GM23338 (cell line): ENCODE data around the gene FTCD. TPM values are rescaled to one million over a fixed set of nuclear protein-coding genes. Genes with fewer than 3 reads are reported as not detected.

Experiments
- ATAC-seq: fragments of 200-7000 bp; cut with Tn5 transposase; 3 replicates; pipeline ENCODE4 v1.9.1; 2020
- DNase-seq: peaks from one replicate; pipeline ENCODE4 v3.0.0-alpha.2; 2015; ENCODE audit warnings: low spot score
- H2AFZ ChIP-seq: fragments of 200-600 bp; sonication (generic); 2 replicates; pipeline ENCODE4 v1.8.0; 2016; ENCODE audit warnings: antibody characterized with exemption, mild to moderate bottlenecking, moderate library complexity
- H3F3A ChIP-seq: fragments of 200-600 bp; sonication (generic); replicated peaks from 2 replicates; pipeline ENCODE4 v1.8.0; 2017; ENCODE audit warnings: antibody characterized with exemption, mixed run types, low read depth
- H3K27ac ChIP-seq: fragments of 200-600 bp; sonication (generic); 2 replicates; pipeline ENCODE4 v1.6.1; 2016; ENCODE audit warnings: low read depth
- H3K27me3 ChIP-seq: fragments of 200-600 bp; sonication (generic); 2 replicates; pipeline ENCODE4 v1.8.0; 2016; ENCODE audit warnings: mild to moderate bottlenecking, mixed run types, moderate library complexity; ENCODE audit not compliant: insufficient read depth
- H3K36me3 ChIP-seq: fragments of 200-600 bp; sonication (generic); 2 replicates; pipeline ENCODE4 v1.8.0; 2016; ENCODE audit warnings: mild to moderate bottlenecking; ENCODE audit not compliant: insufficient read depth
- H3K4me1 ChIP-seq: fragments of 200-600 bp; sonication (generic); 2 replicates; pipeline ENCODE4 v1.8.0; 2016; ENCODE audit warnings: mild to moderate bottlenecking, moderate library complexity; ENCODE audit not compliant: insufficient read depth
- H3K4me2 ChIP-seq: fragments of 200-600 bp; sonication (generic); 2 replicates; pipeline ENCODE4 v1.7.1; 2017; ENCODE audit warnings: mixed run types
- H3K4me3 ChIP-seq: fragments of 200-600 bp; sonication (generic); 2 replicates; pipeline ENCODE4 v1.6.1; 2016; ENCODE audit warnings: mixed run types
- H3K79me2 ChIP-seq: fragments of 200-600 bp; sonication (generic); replicated peaks from 2 replicates; pipeline ENCODE4 v1.8.0; 2017; ENCODE audit warnings: mild to moderate bottlenecking; ENCODE audit not compliant: insufficient read depth
- H3K9me2 ChIP-seq: fragments of 200-600 bp; sonication (generic); 2 replicates; pipeline ENCODE4 v1.8.0; 2017; ENCODE audit not compliant: insufficient read depth
- H4K20me1 ChIP-seq: fragments of 200-600 bp; sonication (generic); replicated peaks from 2 replicates; pipeline ENCODE4 v1.8.0; 2017; ENCODE audit warnings: mild to moderate bottlenecking; ENCODE audit not compliant: insufficient read depth
- H3K27ac Mint-ChIP-seq: 2 replicates; pipeline ENCODE4 v1.8.0; 2020; ENCODE audit warnings: inconsistent platforms, mild to moderate bottlenecking, moderate library complexity, mixed read lengths
- H3K27me3 Mint-ChIP-seq: 3 replicates; pipeline ENCODE4 v1.8.0; 2022; ENCODE audit warnings: low read depth, mild to moderate bottlenecking, moderate library complexity, mixed read lengths, inconsistent platforms; ENCODE audit not compliant: insufficient read depth, poor library complexity
- H3K36me3 Mint-ChIP-seq: 3 replicates; pipeline ENCODE4 v1.8.0; 2021; ENCODE audit warnings: low read depth, mild to moderate bottlenecking, inconsistent platforms, moderate library complexity, mixed read lengths
- H3K4me1 Mint-ChIP-seq: 3 replicates; pipeline ENCODE4 v1.8.0; 2020; ENCODE audit warnings: mild to moderate bottlenecking, inconsistent platforms, mixed read lengths
- H3K4me3 Mint-ChIP-seq: 3 replicates; pipeline ENCODE4 v1.8.0; 2021; ENCODE audit warnings: moderate library complexity, mild to moderate bottlenecking, inconsistent platforms, mixed read lengths
- H3K9me3 Mint-ChIP-seq: 3 replicates; pipeline ENCODE4 v1.8.0; 2020; ENCODE audit warnings: moderate library complexity, mild to moderate bottlenecking, inconsistent platforms, mixed read lengths
- CREB1 ChIP-seq: fragments of 250-450 bp; sonication (Bioruptor Pico); IDR thresholded peaks from 2 replicates; pipeline ENCODE4 v1.5.0; 2020; ENCODE audit warnings: low read depth, mild to moderate bottlenecking, moderate library complexity
- CTCF ChIP-seq, 2 experiments: fragments of 200-600 bp in 1 of 2; sonication (generic) in 1 of 2; conservative IDR thresholded peaks; 2 replicates each; pipeline versions ENCODE4 v1.5.1 to v1.6.1; 2016 to 2017; ENCODE audit warnings: antibody characterized with exemption in 2 of 2, low read depth in 2 of 2, mild to moderate bottlenecking in 2 of 2, moderate library complexity in 1 of 2
- EZH2 ChIP-seq: fragments of 200-600 bp; sonication (generic); IDR thresholded peaks from one replicate; pipeline ENCODE4 v1.8.0; 2017; ENCODE audit warnings: antibody characterized with exemption, mild to moderate bottlenecking, low read depth; ENCODE audit not compliant: unreplicated experiment
- EZH2phosphoT487 ChIP-seq: fragments of 200-600 bp; sonication (generic); IDR thresholded peaks from one replicate; pipeline ENCODE4 v1.8.1; 2018; ENCODE audit warnings: antibody characterized with exemption; ENCODE audit not compliant: unreplicated experiment
- JUNB ChIP-seq: IDR thresholded peaks from one replicate; pipeline ENCODE4 v1.6.1; 2016; ENCODE audit warnings: antibody characterized with exemption; ENCODE audit not compliant: unreplicated experiment
- NANOG ChIP-seq: IDR thresholded peaks from 2 replicates; pipeline ENCODE4 v1.6.1; 2016; ENCODE audit warnings: antibody characterized with exemption, borderline replicate concordance
- POLR2AphosphoS5 ChIP-seq: IDR thresholded peaks from 2 replicates; pipeline ENCODE4 v1.6.1; 2016; ENCODE audit warnings: antibody characterized with exemption, low read depth
- STAT1 ChIP-seq: IDR thresholded peaks from one replicate; pipeline ENCODE4 v1.6.1; 2016; ENCODE audit warnings: antibody characterized with exemption; ENCODE audit not compliant: unreplicated experiment
- ZNF114 ChIP-seq: fragments of 250-450 bp; sonication (Bioruptor Pico); IDR thresholded peaks from 2 replicates; pipeline ENCODE4 v1.5.0; 2020; ENCODE audit warnings: mild to moderate bottlenecking, moderate library complexity
- ZNF331 ChIP-seq: fragments of 250-450 bp; sonication (Bioruptor Pico); IDR thresholded peaks from 2 replicates; pipeline ENCODE4 v1.5.0; 2020; ENCODE audit warnings: low read depth, mild to moderate bottlenecking, moderate library complexity
- polyA plus RNA-seq: library from polyadenylated mRNA; unstranded; fragments of >200 nt; fragmentation: Nextera tagmentation; extraction: Ambion mirVana; gene quantifications from 2 replicates; pipeline ENCODE4 v1.2.1, GENCODE V29; 2016
- total RNA-seq: library from RNA; depleted of rRNA; stranded (reverse); fragments of >200 nt; shearing (Covaris generic); gene quantifications from 2 replicates; pipeline ENCODE4 v1.2.3, GENCODE V29; 2014
- TF ChIP-seq, protein P1 (sequence below): IDR thresholded peaks from one replicate; pipeline ENCODE4 v1.6.1; 2018; ENCODE audit warnings: antibody characterized with exemption; ENCODE audit not compliant: unreplicated experiment
- TF ChIP-seq, protein P2 (sequence below): IDR thresholded peaks from 2 replicates; pipeline ENCODE4 v1.6.1; 2016; ENCODE audit warnings: antibody characterized with exemption
- TF ChIP-seq, protein P3 (sequence below): fragments of 250-450 bp; sonication (Bioruptor Pico); IDR thresholded peaks from 2 replicates; pipeline ENCODE4 v1.5.0; 2020; ENCODE audit warnings: mild to moderate bottlenecking, moderate library complexity

Gene FTCD
- total and polyA plus RNA-seq, 2 experiments from 2014 or later: 0.90 to 2.3 TPM

- DNase-seq (no peak), ATAC-seq (no peak)
- H3K36me3 Mint-ChIP-seq: peaks cover 19% of the 10 kb centered on the region
- H3K4me3 Mint-ChIP-seq: no peak overlapping the region; the same call in 2 of the 3 replicates
- H3K4me1 Mint-ChIP-seq: peaks cover 19% of the 10 kb centered on the region
- Histone ChIP-seq H3K36me3 (no peaks in the 10 kb centered on the region), H3F3A (0 out of 2 replicates have a peak, but pooled peaks cover 4% of the 10 kb centered on the region), H4K20me1 (peaks cover 3% of the 10 kb centered on the region; the same call in 1 of the 2 replicates), H3K4me2 (no peak overlapping the region), H3K4me1 (peaks cover 11% of the 10 kb centered on the region; the same call in 1 of the 2 replicates), H3K79me2 (no peaks in the 10 kb centered on the region), H3K9me2 (no peaks in the 10 kb centered on the region), H3K27me3 (no peaks in the 10 kb centered on the region), H3K27ac (peak overlapping the region; percentile 75; the same call in 1 of the 2 replicates), H3K4me3 (no peak overlapping the region), H2AFZ (no peak overlapping the region)
- H3K27ac Mint-ChIP-seq: peak overlapping the region; percentile 36; the same call in 1 of the 2 replicates
- H3K9me3 Mint-ChIP-seq: no peaks in the 10 kb centered on the region
- TF ChIP-seq NANOG: no peak
- TF ChIP-seq, protein P1, sequence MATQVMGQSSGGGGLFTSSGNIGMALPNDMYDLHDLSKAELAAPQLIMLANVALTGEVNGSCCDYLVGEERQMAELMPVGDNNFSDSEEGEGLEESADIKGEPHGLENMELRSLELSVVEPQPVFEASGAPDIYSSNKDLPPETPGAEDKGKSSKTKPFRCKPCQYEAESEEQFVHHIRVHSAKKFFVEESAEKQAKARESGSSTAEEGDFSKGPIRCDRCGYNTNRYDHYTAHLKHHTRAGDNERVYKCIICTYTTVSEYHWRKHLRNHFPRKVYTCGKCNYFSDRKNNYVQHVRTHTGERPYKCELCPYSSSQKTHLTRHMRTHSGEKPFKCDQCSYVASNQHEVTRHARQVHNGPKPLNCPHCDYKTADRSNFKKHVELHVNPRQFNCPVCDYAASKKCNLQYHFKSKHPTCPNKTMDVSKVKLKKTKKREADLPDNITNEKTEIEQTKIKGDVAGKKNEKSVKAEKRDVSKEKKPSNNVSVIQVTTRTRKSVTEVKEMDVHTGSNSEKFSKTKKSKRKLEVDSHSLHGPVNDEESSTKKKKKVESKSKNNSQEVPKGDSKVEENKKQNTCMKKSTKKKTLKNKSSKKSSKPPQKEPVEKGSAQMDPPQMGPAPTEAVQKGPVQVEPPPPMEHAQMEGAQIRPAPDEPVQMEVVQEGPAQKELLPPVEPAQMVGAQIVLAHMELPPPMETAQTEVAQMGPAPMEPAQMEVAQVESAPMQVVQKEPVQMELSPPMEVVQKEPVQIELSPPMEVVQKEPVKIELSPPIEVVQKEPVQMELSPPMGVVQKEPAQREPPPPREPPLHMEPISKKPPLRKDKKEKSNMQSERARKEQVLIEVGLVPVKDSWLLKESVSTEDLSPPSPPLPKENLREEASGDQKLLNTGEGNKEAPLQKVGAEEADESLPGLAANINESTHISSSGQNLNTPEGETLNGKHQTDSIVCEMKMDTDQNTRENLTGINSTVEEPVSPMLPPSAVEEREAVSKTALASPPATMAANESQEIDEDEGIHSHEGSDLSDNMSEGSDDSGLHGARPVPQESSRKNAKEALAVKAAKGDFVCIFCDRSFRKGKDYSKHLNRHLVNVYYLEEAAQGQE: no peak
- no peak for TF ChIP-seq JUNB
- TF ChIP-seq, protein P2, sequence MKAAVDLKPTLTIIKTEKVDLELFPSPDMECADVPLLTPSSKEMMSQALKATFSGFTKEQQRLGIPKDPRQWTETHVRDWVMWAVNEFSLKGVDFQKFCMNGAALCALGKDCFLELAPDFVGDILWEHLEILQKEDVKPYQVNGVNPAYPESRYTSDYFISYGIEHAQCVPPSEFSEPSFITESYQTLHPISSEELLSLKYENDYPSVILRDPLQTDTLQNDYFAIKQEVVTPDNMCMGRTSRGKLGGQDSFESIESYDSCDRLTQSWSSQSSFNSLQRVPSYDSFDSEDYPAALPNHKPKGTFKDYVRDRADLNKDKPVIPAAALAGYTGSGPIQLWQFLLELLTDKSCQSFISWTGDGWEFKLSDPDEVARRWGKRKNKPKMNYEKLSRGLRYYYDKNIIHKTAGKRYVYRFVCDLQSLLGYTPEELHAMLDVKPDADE: no peak
- TF ChIP-seq EZH2: no peak
- TF ChIP-seq STAT1: no peak
- no peak for TF ChIP-seq CREB1 (CRISPR knock-in tag)
- no peak for TF ChIP-seq ZNF114 (CRISPR knock-in tag)
- TF ChIP-seq CTCF (conservative IDR thresholded peaks at IDR 0.05; ENCODE audit: low read depth in 2 of 2): no peak
- TF ChIP-seq EZH2phosphoT487: no peak
- TF ChIP-seq POLR2AphosphoS5: no peak
- TF ChIP-seq ZNF331: no peak
- TF ChIP-seq, protein P3, sequence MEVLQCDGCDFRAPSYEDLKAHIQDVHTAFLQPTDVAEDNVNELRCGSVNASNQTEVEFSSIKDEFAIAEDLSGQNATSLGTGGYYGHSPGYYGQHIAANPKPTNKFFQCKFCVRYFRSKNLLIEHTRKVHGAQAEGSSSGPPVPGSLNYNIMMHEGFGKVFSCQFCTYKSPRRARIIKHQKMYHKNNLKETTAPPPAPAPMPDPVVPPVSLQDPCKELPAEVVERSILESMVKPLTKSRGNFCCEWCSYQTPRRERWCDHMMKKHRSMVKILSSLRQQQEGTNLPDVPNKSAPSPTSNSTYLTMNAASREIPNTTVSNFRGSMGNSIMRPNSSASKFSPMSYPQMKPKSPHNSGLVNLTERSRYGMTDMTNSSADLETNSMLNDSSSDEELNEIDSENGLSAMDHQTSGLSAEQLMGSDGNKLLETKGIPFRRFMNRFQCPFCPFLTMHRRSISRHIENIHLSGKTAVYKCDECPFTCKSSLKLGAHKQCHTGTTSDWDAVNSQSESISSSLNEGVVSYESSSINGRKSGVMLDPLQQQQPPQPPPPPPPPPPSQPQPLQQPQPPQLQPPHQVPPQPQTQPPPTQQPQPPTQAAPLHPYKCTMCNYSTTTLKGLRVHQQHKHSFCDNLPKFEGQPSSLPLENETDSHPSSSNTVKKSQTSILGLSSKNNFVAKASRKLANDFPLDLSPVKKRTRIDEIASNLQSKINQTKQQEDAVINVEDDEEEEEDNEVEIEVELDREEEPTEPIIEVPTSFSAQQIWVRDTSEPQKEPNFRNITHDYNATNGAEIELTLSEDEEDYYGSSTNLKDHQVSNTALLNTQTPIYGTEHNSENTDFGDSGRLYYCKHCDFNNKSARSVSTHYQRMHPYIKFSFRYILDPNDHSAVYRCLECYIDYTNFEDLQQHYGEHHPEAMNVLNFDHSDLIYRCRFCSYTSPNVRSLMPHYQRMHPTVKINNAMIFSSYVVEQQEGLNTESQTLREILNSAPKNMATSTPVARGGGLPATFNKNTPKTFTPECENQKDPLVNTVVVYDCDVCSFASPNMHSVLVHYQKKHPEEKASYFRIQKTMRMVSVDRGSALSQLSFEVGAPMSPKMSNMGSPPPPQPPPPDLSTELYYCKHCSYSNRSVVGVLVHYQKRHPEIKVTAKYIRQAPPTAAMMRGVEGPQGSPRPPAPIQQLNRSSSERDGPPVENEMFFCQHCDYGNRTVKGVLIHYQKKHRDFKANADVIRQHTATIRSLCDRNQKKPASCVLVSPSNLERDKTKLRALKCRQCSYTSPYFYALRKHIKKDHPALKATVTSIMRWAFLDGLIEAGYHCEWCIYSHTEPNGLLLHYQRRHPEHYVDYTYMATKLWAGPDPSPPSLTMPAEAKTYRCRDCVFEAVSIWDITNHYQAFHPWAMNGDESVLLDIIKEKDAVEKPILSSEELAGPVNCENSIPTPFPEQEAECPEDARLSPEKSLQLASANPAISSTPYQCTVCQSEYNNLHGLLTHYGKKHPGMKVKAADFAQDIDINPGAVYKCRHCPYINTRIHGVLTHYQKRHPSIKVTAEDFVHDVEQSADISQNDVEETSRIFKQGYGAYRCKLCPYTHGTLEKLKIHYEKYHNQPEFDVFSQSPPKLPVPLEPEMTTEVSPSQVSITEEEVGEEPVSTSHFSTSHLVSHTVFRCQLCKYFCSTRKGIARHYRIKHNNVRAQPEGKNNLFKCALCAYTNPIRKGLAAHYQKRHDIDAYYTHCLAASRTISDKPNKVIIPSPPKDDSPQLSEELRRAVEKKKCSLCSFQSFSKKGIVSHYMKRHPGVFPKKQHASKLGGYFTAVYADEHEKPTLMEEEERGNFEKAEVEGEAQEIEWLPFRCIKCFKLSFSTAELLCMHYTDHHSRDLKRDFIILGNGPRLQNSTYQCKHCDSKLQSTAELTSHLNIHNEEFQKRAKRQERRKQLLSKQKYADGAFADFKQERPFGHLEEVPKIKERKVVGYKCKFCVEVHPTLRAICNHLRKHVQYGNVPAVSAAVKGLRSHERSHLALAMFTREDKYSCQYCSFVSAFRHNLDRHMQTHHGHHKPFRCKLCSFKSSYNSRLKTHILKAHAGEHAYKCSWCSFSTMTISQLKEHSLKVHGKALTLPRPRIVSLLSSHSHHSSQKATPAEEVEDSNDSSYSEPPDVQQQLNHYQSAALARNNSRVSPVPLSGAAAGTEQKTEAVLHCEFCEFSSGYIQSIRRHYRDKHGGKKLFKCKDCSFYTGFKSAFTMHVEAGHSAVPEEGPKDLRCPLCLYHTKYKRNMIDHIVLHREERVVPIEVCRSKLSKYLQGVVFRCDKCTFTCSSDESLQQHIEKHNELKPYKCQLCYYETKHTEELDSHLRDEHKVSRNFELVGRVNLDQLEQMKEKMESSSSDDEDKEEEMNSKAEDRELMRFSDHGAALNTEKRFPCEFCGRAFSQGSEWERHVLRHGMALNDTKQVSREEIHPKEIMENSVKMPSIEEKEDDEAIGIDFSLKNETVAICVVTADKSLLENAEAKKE (CRISPR knock-in tag): no peak
- H3K27me3 Mint-ChIP-seq: peaks cover 6% of the 10 kb centered on the region
Measured at GRCh38 chr21:46187814-46188213, 32.4 kb upstream of the FTCD start.
